PC-9 (cell line): ENCODE data around the gene ACP1.

Experiments used
- EZH2 ChIP-seq: fragments of 200-600 bp; sonication (generic); IDR thresholded peaks from 2 replicates; pipeline ENCODE4 v1.8.0; 2017; ENCODE audit warnings: antibody characterized with exemption, low read depth
- TF ChIP-seq, protein P1 (sequence below): fragments of 200-600 bp; sonication (generic); conservative IDR thresholded peaks from 2 replicates; pipeline ENCODE4 v1.6.1; 2017; ENCODE audit warnings: mixed run types, antibody characterized with exemption, mild to moderate bottlenecking, moderate library complexity

GRCh38 chr2:320561-320960 is 55.8 kb downstream of the ACP1 start:
- TF ChIP-seq, protein P1, sequence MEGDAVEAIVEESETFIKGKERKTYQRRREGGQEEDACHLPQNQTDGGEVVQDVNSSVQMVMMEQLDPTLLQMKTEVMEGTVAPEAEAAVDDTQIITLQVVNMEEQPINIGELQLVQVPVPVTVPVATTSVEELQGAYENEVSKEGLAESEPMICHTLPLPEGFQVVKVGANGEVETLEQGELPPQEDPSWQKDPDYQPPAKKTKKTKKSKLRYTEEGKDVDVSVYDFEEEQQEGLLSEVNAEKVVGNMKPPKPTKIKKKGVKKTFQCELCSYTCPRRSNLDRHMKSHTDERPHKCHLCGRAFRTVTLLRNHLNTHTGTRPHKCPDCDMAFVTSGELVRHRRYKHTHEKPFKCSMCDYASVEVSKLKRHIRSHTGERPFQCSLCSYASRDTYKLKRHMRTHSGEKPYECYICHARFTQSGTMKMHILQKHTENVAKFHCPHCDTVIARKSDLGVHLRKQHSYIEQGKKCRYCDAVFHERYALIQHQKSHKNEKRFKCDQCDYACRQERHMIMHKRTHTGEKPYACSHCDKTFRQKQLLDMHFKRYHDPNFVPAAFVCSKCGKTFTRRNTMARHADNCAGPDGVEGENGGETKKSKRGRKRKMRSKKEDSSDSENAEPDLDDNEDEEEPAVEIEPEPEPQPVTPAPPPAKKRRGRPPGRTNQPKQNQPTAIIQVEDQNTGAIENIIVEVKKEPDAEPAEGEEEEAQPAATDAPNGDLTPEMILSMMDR = no peak
- TF ChIP-seq EZH2 = no peak
